HG03342 (cell line): ENCODE data around the gene MINDY3.
"Not testable (repeated sequence)": the region's sequence is repeated elsewhere in the genome, so short reads cannot be mapped to it uniquely, and the experiment has no call there.

Source experiments
- ATAC-seq: cut with Tn5 transposase; IDR thresholded peaks from one replicate; pipeline ENCODE4 v1.9.1; 2021; ENCODE audit warnings: mild to moderate bottlenecking, moderate library complexity; ENCODE audit not compliant: unreplicated experiment

MINDY3 gene

DNA sequence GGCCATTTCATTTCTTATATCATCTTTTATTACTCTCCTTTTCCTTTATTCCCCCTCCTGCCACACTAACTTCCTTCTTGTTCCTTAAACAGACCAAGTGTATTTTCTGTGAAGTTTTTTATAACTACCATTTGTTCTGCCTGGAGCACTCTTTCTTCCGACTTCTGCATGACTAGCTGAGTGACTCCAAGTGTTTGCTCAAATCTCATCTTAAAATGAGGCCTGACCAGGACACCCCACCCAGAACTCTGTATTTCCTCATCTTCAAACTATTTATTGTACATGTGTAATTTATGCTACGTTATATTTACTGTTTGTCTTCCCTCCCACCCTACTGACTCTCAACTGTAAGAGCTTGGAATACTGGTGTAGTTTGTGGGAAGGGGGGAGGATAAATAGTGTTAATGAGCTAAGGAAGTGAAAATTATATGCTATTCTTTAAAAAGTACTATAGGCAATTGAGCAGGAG is 3.2 kb downstream of the MINDY3 start:
- no peak for ATAC-seq

DNA sequence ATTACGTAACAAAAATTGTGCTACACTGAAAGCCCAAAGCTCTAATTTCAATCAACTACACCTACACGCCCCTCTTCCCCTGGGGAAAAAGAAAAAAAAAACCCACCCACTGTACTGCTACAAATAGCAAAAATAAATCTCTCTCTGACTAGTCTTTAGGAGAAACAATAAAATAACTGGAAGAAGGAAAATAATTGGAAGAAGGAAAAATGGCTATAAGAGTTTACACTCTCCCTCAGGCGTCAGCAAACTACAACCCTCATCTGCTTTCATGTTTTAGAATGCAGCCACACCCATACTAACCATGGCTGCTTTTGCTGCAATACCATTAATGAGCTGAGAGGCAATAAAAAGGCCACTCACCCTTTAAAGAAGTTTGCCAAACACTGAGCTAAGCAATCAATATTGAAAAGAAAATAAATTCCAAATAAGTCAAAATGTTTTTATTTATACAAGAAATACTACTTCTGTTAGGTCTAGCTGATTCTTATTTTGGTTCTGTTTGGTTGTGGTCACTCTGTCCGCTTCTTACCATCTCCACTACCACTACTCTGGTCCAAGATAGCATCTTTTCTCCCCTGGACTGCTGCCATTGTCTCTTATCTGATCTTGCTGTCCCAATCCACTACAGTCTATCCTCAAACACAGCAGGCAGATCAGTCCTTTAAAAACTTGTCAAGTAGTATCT is 3.8 kb downstream of the MINDY3 start:
- ATAC-seq: no peak

DNA sequence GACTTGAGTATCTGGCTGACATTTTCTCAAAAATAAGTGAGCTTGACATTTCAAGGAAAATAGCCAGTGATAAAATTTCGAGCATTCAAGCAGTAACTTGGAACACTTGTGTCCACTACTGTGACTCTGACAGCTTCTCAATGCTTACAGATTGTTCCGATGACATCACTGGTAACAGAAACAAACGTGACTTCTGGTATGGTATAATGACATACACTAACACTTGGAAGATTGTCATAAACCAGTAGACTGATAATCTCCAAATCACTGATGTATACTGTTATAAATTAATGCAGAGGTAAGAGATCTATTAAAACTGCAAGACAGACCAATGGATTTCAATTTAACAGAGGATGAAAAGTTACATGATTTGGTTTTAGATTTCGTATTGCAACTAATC is 6.5 kb downstream of the MINDY3 start:
- ATAC-seq: no peak

DNA sequence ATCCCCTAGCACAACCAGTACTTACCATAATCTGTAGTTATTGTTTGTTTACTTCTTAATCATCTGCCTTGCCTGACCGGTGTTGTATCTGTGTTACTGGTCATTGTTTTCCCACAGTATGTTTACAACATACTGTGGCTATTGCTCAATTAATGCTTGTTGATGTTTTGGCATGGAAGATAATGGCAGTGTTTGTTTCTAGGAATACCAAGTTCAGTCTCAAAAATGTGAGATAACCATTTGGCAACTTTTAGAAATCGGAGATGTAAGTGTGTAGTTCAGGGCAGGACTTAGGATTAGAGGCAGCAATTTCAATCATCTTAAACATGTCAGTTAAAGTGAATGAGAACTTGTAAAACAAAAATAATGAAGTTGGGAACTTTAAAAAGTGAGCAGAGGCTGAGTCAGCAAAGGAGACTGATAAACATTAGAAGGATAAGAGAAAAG is 8.2 kb downstream of the MINDY3 start:
- ATAC-seq: no peak

DNA sequence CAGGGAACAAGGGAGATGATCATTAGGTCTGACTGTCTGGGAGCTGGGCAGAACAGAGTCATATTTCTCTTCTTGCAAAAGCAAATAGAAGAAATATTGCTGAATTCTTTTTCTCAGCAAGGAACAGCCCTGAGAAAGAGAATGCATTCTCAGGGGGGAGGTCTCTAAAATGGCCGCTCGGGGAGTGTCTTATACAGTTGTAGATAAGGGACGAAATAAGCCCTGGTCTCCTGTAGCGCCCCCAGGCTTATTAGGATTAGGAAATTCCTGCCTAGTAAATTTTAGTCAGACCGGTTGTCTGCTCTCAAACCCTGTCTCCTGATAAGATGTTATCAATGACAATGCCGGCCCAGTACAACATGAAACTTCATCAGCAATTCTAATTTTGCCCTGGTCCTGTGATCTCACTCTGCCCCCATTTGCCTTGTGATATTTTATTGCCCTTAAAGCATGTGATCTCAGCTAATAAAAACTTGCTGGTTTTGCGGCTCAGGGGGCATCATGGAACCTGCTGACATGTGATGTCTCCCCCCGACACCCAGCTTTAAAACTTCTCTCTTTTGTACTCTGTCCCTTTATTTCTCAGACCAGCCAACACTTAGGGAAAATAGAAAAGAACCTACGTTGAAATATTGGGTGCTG is 9.8 kb downstream of the MINDY3 start:
- ATAC-seq: not testable (repeated sequence)

DNA sequence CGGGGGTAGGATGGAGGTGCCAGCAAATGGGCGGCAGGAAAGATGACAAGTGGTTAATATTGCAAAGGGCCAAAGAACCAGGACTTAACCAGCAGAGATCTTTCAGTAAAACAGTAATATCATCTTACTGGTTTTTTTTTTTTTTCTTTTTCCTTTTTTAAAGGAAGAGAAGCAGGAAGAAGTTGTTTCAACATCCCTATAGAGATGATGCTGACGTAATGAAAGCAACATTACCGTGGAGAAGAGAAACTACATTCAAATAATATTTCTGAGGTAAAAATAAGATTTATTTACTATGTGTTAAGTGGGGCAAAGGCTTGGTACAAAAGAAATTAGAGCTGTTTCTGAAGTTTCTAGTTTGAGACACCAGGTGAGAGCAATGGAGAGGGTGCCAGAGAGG is 11.0 kb downstream of the MINDY3 start:
- no peak for ATAC-seq

DNA sequence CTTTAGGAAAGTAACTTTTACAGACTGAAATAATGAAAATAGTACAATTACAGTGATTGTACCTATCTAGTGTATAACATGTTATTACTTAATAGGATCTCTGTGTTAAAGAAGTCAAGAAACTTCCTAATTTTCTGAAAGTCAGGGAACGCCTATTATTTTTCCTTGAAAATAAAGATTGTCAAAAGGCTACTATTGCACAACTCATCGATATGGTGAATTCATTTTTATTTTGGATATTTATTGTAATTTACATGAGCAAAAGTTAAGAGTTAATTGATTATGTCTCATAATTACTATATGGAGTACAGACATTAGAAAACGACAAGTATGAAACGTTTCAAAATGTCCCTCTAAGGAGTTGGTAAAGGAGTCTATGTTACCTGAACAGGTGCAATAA is 12.8 kb downstream of the MINDY3 start:
- ATAC-seq: no peak

DNA sequence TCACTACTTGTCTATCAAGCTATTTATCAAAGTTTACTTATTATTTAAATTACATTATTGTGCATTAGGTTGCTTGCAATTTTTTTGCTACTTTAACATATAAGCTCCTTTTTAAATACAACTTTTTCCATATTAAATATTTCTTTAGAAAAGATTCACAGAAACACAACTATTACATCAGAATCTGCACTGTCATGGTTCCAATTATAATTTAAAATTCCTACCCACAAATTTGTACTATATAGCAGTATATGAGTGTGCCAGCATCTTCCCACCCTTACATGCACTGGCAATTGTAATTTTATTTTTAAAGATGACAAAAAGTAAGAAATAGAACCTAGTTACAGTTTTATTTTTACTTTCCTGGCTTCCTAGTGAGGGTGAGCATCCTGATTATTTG is 15.8 kb downstream of the MINDY3 start:
- no peak for ATAC-seq

DNA sequence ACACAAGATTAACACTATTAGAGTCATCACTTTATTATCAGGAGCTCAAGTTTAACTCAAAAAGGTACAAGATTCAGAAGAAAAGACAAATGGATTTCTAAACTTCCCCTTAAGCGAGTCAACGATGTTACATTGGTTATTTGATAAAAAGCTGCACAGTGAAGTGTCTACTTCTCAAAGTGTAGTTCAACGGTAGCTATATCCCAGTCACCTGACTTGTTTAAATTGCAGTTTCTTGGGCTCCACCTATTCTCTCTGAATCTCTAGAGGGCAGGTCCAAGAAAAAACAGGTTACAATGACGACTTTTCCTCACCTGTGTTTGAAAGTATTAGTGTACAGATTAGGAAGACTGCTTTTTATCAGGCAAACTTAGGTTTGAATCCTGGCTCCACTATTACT is 16.6 kb downstream of the MINDY3 start:
- ATAC-seq: no peak

DNA sequence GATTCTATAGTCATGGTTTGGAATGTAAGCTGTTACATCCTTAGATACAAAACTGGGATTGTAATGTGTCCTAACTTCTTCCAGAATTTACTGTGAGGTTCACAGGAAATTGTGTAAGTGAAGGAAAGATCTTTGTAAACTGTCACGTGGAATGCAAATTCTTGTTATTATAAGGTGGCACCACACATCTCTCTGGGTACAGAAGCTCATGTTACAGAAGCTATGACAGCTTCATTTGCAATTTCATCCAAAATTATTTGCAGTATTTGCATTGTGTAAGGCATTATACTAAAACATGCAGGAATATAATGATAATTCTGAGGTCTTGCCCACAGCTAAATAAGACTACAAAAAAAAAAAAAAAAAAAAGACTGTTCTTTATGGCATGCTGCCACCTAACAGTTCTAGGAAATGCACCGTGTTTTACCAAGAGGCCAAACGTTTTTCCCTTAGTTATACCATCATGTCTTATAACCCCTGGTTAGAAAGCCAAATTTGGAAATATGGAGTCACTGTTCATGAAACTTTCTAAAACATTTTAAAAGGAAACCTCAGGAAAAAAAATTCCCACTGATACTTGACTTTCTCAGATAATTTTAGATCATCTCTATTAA is 17.6 kb downstream of the MINDY3 start:
- ATAC-seq: no peak

DNA sequence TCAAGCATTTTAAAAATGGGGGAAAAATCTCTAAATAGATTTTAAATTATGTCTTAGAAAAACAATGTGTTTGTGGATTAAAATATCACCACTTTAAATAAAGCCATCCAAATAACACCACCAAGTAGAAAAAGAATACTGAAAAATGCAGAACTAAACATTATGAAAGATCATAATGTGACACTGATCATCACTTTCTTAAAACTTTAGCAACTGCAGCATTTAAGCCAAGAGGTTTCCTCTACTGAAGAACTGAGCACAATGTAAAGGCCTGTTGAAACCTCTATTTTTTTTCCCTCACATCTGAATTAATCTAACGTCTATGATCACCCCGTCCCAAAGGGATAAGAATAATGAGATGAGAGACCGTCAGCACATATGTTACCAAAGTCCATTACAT is 18.6 kb downstream of the MINDY3 start:
- no peak for ATAC-seq

DNA sequence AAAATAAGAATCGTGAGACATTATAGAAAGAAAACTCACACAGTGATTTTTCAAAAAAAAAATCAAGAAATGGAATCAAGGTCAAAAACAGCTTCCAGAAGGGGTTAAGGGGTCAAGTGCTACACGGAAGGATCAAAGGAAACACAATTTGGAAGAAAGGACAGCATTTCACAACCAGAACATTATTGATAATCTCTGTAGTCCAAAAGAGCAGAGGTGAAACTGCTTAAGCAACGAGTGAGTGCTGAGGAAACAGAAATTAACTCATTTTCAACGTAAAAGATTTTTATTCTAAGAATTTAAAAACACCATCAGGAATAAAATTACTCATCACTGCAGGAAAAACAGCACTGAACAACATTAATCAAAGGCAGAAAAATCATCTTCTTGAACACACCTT is 23.5 kb downstream of the MINDY3 start:
- no peak for ATAC-seq

DNA sequence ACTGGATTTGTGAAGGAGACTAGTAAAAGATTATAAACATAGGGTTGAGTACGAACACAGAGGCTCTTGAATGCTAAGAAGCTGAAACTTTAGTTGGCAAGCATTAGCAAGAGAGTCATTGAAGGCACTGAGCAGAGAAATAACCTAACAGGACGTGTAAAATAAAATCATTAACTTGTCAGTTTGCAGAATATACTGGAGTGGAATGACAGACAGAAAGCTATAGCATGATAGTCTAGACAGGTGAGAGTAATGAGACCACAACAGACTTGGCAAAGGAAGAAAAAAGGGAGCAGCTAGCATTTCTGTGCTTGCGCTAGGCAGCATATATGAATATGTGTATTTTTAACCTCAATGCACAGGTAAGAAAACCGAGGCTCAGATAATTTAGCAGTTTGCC is 30.8 kb downstream of the MINDY3 start:
- no peak for ATAC-seq

DNA sequence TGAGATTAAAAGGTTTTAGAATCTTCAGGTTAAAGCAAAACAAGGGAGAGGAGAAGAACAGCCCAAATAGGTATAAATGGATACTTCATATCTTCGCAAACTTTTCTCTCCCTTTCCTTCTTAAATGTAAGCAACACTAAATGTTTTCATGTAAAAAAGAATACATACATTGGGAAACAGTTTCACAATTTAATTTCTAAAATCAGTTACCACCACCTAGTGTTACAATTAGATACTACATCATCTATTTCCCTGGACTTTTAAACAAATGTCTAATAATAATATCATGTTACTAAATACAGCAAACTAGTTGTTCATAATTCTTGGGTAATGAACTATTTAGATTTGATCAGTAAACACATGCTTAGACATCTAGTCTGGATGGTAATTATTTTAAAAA is 35.8 kb downstream of the MINDY3 start:
- ATAC-seq: no peak

DNA sequence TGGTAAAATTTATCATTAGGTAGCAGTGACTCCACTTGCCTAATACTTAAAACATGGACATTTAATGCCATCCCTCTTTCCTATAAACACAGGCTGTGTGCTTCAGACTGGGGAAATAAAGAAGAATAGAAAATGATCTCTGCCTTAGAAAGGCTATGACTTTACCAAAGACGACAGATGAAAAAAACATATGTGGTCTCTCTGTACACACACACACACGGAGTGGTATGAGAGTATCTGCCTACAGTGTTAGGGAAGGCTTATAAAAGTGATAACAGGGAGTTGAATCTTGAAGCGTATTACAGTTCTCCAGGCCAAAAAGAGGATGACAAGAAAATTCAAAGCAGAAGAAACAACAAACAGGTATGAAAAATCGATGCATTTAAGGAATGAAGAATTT is 38.2 kb downstream of the MINDY3 start:
- no peak for ATAC-seq

DNA sequence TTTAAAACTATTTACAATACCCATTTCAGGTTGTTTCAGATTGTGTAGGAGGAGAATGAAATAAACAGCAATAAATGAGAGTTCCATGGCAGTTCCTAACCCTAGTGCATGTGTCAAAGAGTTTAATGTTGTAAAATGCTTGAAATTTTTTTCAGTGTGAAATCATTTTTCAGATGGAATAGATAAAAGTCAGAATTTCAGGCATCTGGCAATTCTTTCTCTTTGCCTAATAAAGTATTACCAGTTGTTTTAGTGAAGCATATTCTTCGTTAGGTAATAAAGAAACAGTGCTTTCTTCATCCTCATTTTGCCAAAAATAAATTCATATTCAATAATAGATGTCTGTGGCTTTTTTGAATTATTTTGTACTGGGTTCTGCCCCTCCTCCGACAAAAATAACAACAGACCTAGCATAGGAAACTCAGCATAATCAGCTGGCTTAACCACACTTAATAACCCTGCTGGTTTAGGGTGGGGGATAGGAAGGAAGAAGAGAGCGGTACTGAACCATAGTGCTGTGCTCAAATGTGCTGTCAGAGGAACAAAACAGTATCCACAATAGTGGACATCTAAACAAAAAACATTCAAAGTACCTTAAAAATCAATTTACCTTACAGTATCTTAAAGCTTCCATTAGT is 39.1 kb downstream of the MINDY3 start:
- no peak for ATAC-seq

DNA sequence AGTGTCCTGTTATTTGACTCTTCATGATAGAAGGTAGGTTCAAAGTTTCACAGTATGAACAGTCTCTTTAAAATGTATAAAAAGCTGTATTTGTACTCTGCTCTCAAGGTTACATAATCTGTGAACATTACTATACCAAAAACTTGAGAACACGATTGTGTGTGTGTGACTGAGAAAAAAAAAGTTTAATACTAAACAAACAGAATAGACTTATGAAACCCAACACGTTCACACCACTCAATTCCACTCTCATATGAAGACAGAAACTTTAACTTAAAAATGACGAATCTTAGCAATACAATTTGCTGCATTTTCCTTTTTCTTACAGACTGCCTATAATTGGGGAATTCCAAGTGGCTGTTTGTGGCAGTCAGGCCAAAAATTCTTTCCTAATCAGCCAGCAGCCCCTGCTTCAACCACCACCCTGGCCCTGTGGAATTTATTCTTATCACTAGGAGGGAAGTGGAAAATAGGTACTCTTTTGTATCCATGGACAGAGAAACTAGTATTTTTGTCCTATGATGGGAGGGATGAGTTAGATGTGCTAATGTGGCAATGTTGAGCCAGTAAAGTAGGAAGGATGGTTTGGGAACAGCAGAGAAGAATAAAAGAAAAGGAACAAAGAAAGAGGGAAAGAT is 42.8 kb downstream of the MINDY3 start:
- ATAC-seq: no peak

DNA sequence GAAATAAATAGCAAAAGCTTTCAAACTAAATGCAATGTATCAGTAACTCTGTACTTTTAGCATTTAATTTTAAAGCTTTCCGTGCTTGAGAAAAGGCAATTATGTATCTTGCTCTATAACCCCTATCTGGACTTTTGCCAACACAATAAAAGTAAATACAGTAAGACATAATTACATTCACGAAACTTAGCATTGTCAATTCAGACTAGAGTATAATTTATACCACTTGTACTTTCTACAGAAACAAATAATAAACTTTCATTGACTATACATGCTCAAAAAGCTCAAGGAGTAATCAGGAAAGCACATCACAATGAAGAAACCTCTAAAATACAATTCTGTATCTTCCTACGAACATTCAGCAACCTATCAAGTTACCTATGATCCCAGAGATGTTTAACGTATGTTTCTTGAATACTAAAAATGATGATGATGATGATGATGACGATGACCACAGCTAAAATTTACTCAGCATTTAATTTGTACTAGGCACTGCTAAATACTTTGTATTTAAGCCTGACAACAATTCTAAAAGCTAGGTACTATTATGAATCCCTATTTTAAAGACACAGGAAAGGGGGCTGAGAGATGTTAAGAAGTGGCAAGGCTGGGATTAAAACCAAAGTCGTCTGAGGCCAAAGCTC is 44.9 kb downstream of the MINDY3 start:
- ATAC-seq: no peak

DNA sequence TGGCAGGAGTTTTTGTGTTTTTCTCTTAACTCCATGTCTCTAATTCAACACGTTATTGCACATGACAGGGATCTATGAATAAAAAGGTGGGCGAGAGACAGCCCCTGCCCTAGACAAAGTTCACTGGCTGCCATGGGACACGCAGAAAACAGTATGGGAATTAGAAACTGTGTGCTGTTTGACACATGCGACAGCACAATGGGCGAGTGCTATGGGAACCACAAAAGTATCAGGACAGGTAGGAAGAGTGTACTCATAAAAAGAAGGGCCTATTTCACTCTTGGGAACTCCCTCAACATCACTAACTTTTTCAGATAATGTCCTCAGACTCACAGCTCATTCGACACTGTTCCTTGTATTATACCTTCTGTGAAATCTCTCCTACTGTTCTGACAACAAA is 45.7 kb downstream of the MINDY3 start:
- ATAC-seq: no peak

DNA sequence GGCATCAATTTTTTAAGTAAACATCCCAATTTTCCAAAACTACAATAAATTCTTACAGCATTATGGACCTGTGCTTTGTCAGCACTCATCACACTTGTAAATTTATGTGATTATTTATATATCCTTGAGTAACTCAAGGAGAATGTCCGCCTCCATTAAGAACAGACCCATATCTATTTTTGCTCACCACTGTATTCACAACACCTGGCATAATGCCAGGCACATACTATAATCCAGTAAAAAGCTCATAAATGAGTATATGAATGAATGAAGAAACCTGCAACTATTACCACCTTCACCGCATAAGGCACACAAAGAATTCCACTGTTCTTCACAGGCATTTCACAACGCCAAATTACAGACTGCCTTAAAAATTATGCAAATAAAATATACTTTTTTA is 46.9 kb downstream of the MINDY3 start:
- no peak for ATAC-seq

DNA sequence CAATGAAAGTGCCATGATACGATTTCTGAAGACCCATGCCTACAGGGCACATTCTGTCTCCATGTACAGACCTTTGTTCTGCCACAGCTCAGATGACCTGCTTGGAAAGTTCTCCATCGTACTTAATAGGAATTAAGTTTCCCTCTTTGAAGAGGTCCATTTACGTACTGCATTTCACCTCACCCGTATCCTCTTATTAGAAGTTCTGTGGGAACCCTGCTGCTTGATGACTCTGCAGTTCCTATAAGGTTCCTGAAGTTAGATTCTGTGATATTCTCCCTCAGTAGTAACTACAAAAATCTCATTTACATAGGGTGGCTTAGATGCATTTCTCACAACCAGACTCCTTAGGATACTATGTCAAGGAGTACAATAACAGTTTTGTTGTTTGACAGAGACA is 50.9 kb downstream of the MINDY3 start:
- ATAC-seq: no peak
